Thyroid gland (tissue), 4 donors: ENCODE data around the gene TTLL8.

Experiments
- CTCF ChIP-seq, 6 experiments: fragments of 200-600 bp in 3 of 6; fragments of 450-650 bp in 3 of 6; sonication (generic) in 3 of 6; IDR thresholded peaks; one replicate each; pipeline ENCODE4 v1.5.1; 2016 to 2019; ENCODE audit warnings: antibody characterized with exemption in 6 of 6, mild to moderate bottlenecking in 2 of 6, inconsistent platforms in 1 of 6, moderate library complexity in 1 of 6
- POLR2A ChIP-seq, 2 donors: fragments of 450-650 bp; IDR thresholded peaks; one replicate each; pipeline ENCODE4 v1.6.1; 2017; ENCODE audit warnings: antibody characterized with exemption in 2 of 2, mild to moderate bottlenecking in 2 of 2, moderate library complexity in 1 of 2

- no peak for TF ChIP-seq CTCF (IDR thresholded peaks at IDR 0.05)
- no peak for TF ChIP-seq POLR2A (IDR thresholded peaks at IDR 0.05)
Observed at GRCh38 chr22:49986325-49986724, 71.8 kb downstream of the TTLL8 start.
